HG03097 (cell line): ENCODE measurements around the gene INPP5A.
"Not testable (repeated sequence)": the region's sequence is repeated elsewhere in the genome, so short reads cannot be mapped to it uniquely, and the experiment has no call there.

Source experiments
- ATAC-seq: cut with Tn5 transposase; IDR thresholded peaks from one replicate; pipeline ENCODE4 v1.9.1; 2021; ENCODE audit not compliant: unreplicated experiment, low FRiP score

Gene INPP5A

DNA sequence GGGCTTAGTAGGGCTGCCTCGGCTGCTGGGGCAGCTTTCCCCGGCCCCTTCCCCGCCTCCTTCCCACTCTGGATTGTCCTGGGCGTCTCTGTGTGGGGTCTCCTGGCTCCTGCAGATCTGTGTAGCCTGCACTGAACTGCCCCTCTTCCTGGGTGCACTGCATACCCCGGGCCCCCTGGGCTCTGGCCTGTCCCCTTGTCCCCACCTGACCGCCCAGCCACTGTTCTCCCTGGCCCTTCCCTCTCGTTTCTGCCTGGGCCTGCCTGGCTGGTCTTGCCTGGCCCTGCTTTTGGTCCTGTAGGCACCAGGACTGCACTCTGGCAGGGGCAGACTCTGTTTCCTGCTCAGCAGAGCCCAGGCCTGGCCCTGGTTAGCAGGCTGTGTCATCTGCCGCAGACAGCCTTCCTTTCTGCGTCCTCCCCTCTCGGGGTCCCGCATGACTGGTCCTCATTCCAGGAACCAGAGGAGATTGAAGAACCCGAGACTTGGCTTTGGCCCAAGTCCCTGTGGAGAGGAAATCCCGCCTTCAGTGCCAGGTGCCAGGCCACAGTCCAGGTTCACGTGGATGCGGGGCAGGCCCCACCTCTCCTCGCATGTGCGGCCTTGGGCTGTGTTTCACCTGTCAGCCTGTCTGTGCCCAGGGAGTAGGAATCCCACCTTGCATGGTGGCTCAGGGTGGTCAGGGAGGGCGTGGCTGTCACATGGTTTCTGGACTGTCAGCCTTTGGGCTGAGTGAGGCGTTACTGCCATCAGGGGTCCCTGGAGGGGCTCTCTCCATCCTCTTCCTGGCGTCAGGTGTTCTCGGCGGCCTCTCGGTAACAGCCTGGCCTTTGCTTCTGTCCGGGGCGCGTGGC lies 9.2 kb downstream of the INPP5A start:
- ATAC-seq: no peak

DNA sequence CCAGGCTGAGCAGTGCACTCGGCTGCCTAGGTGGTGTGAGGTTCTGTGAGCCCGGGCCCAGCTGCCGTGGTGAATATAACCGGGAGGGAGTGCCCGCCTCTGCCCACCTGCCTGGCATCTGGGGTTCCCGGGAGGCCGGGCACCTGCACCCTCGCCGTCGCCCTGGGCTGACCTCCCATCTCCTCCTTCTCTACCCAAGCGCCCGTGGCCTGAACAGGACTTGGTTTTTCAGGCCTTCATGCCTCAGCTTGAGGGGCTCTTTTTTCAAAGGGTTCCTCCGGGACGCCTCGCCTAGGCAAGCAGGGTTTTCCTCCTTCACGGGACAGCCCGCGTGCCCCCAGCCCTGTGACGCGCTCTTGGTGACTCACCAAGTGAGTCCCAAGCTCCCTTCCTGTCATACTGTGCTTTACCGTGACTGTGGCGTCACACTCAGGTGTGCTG lies 9.9 kb downstream of the INPP5A start:
- ATAC-seq: no peak

DNA sequence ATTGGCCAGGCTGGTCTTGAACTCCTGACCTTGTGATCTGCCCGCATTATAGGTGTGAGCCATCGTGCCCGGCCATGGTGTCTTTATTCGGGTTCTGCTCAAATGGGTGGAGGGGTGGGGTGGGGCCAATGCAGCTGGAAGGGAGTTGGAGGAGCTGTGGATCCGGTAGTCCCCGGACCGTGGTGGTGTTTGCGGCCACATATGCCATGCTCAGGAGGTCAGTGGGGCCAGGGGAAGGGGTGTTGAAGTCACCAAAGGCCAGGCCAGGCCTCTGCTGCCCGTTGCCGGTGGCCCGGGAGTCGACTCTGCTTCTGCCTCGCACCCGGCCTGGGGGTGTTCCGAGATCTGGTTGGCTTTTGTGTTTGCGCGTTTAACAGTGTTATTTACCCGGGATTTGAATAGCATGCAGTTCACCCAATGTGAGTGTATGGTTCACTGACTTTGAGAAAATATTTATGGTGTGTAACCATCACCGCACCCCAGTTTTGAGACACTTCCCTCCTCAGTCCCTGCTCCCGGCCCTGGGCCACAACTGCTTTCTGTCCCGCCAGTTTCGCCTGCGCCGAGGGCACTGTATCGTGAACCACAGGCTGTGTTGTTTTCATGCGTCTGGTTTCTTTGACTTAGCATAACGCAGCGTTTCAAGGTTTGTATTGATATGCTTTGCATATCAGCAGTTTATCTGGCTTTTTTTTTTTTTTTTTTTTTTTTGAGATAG lies 10.7 kb downstream of the INPP5A start:
- no peak for ATAC-seq

DNA sequence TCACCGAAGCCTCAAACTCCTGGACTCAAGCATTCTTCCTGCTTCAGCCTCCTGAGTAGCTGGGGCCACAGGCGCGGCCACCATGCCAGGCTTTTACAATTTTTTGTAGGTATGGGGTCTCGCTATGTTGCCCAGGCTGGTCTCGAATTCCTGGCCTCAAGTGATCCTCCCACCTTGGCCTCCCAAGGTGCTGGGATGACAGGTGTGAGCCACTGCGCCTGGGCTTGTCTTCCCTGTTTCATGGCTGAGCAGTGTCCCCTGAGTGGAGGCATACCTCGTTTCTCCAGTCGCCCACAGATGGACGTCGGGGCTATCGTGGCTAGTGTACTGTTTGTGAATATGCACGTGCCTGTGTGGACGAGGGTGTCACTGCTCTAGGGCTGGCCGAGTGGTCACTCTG lies 11.3 kb downstream of the INPP5A start:
- ATAC-seq: no peak

DNA sequence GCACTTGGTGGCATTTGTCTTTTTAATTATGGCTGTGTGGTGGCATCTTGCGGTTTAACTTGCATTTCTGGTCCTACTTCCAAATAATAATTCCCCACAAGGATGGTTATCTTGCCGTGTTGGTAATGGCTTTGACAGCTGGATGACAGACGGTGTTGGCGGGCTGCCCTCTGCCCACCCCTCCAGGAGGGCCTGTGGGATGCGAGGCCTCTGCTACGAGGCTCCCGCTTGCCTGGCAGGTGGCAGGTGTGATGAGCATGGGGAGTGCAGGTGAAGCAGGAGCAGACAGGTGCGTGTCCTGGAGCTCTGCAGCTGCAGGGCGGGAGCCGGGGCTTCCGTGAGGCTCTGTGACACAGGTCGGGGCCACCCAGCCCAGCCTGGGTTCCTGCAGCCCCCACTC lies 11.8 kb downstream of the INPP5A start:
- no peak for ATAC-seq

DNA sequence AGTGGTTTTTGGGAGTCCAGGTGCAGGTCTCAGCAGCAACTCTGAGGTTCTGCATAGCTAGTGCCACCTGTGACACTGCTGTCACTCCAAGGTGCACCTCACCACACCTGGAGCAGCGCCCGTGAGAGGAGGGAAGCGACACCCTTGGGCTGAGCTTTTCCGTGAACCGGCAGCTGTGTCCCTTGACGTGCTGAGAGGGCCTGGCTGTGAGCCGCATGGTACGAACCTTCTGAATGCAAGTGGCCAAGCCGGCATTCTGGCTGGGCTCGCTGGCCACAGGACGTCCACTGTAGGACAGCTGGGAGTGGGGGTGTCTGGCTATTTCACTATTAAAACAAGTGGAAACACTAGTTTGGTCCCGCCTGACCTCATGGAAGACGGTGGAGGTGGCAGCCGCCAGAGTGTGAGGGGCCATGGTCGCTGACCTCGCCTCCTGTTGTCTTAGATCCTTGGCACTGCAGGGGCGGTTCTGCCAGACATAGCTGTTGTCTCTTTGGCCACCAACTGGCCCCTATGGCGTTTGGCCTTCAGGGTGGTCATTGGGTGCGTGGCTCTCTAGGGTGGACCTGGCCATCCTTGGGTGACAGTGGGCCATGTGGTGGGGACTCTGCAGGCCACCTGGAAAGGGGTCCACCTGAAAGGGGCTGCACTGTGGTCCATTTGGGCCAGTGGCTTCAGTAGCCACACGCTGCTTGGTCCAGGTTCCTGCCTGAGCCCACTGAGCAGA lies 12.9 kb downstream of the INPP5A start:
- ATAC-seq: no peak

DNA sequence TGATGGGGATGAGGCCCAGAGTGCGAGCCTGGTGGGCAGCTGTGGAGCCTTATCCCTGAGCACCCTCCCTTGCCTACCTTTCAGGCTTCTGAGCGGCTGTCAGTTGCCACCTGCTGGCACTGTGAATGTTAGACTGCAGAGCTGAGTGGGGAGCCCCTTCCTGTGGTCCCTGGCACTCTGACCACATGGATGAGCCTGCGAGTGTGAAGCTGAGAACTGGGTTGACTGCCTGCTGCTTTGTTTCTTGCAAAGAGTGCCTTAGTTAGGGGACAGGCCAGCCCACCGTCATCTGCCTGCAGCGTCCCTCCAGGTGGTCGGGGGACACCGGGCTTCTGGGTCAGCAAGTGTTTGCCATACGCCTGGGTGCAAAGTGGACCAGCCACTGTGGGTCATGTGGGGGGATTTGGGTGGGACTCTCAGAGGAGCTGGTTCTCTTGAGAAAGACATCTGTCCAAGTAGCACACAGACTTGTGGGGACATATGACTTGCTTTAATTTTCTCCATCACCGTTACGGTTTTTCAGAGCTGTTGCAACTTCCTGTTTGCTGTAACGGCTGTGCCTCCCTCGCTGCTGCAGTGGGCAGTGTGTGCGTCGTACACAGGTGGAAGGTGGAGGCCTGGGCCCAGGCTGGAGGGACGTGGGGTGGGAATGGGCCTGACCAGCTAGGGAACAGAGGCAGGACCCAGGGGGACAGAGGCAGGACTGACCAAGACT lies 13.7 kb downstream of the INPP5A start:
- ATAC-seq: peak; percentile 35

DNA sequence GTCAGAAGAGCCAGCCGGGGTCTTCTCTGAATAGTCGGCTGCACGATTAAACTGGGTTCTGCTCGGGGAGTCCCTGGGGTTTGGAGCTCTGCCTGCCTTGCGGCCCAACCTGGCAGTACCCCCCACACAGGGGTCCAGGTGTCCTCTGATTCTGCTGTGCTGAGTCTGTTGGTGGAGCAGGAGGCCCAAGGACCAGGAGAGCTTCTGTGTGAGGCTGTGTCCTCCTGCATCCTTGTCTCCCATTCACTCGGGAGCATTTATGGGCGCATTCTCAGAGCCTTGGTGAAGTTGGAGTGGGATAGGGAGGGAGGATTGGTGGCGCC lies 14.2 kb downstream of the INPP5A start:
- ATAC-seq: no peak

DNA sequence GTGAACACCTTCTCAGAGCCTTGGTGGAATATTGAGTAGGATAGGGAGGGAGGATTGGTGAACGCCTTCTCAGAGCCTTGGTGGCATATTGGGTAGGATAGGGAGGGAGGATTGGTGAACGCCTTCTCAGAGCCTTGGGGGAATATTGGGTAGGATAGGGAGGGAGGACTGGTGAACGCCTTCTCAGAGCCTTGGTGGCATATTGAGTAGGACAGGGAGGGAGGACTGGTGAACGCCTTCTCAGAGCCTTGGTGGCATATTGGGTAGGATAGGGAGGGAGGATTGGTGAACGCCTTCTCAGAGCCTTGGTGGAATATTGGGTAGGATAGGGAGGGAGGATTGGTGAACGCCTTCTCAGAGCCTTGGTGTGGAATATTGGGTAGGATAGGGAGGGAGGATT lies 15.0 kb downstream of the INPP5A start:
- not testable (repeated sequence) for ATAC-seq

DNA sequence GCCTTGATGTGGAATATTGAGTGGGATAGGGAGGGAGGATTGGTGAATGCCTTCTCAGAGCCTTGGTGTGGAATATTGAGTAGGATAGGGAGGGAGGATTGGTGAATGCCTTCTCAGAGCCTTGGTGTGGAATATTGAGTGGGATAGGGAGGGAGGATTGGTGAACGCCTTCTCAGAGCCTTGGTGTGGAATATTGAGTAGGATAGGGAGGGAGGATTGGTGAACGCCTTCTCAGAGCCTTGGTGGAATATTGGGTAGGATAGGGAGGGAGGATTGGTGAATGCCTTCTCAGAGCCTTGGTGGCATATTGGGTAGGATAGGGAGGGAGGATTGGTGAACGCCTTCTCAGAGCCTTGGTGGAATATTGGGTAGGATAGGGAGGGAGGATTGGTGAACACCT lies 16.0 kb downstream of the INPP5A start:
- not testable (repeated sequence) for ATAC-seq

DNA sequence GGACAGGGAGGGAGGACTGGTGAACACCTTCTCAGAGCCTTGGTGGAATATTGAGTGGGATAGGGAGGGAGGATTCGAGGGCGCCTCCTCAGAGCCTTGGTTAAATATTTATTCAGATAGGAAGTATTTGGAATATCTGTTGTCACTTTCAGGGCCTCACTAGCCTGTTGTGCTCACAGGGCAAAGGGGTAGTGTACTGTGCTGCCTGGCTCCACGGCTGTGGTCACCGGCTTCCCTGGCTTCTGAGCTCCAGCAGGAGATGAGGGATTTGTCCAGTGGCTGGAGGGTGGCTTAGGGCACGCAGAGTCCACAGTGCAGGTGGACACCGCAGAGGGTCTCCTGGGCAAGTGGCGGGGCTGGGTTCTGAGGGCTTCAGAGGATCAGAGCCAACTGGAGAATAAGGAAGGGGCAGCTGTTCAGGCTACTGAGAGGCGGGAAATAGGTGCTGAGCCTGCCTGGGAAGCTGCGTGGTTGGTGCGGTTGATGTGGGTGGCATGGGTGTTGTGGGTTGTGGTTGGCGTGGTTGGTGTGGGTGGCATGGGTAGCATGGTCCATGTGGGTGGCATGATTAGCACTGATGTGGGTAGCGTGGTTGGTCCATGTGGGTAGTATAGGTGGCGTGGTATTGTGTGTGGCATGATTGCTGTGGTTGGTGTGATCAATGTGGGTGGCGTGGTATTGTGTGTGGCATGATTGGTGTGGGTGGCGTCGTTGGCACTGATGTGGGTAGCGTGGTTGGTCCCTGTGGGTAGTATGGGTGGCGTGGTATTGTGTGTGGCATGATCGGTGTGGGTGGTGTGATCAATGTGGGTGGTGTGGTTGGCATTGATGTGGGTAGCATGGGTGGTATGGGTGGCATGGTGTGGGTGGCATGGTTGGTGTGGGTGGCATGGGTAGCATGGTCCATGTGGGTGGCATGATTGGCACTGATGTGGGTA lies 16.7 kb downstream of the INPP5A start:
- no peak for ATAC-seq

DNA sequence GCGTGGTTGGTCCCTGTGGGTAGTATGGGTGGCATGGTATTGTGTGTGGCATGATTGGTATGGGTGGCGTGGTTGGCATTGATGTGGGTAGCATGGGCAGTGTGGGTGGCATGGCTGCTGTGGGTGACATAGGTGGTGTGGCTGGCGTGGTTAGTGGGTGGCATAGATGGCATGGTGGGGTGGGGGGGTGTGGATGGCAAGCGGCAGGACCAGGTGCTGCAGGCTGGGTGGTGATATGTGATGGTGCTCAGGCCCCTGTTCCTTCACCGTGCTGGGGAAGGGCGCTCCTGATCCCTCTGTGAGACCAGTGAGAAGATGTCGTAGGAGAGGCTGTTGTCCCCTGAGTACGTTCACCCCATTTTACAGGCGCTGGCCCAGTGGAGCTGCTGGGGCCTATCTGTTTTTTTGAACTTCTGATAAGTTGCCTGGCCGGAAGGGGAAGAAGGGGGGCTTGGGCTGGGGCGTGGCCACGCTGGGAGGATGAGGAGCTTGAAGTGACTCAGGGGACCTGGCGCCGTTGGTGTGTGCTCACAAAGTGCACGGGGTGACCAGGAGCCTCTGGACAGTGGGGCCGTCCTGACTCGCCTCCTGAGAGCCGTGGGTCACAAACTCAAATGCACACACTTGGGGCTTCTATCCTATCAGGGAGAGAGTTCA lies 17.5 kb downstream of the INPP5A start:
- no peak for ATAC-seq

DNA sequence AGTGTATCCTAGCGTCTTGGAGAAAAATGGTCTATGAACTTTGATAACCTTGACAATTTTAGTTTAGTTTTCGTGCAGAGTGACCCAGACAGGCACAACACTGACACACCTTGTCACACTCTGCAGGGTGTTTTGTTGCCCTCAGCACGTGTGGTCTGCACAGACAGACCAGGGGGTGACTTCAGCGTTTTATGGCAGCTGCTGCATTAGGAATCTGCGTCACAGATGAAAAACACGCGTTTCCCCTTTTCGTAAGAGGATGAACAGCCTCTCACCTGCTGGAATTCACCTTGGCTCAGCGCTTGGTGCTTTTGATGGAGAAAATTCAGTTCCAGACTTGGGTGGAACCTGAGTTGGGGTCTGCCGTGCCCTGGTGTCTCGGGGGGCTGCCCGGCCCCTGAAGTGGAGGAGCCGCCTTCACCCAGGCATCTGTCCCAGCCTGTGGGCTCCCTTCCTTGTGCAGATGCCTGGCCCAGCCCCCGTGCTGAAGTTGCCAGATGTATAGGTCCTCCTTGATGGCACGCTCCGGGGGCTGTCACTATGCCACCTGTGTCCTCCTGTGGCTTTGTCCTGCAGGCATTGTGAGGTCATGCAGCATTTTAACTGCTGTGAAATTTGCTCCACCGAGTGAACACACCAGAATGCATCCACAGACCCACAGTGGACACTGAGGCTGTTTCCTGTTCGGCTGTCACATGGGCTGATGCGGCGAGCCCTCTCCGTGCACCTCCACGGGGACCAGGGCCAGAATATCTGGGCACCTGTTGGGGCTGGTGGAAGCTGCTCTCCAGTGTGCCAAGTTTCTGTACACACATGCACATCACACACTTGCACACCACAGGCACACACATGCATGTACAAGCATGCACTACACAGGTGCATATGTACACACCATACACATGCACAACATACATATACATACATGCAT lies 18.3 kb downstream of the INPP5A start:
- no peak for ATAC-seq

DNA sequence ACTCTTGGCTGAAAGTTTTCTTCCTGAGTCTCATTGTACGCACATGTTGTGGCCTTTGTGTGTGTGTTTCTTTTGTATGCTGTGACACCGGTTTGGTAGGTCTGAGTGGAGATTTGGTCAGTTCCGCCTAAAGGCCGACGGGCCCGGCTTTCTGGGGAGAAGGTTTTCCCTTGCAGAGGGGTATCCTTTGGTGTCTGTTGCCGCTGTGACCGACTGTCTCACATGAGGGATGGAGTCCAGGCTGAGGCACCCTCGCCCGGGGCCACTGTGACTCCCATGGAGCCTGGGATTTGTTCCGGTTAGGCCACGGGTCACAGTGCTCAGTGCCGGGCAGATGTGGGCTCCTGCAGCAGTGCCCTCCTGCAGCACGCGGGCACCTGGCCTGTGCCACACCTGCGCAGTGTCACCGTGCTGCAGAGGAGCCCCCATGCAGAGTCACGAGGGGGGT lies 19.4 kb downstream of the INPP5A start:
- ATAC-seq: no peak

DNA sequence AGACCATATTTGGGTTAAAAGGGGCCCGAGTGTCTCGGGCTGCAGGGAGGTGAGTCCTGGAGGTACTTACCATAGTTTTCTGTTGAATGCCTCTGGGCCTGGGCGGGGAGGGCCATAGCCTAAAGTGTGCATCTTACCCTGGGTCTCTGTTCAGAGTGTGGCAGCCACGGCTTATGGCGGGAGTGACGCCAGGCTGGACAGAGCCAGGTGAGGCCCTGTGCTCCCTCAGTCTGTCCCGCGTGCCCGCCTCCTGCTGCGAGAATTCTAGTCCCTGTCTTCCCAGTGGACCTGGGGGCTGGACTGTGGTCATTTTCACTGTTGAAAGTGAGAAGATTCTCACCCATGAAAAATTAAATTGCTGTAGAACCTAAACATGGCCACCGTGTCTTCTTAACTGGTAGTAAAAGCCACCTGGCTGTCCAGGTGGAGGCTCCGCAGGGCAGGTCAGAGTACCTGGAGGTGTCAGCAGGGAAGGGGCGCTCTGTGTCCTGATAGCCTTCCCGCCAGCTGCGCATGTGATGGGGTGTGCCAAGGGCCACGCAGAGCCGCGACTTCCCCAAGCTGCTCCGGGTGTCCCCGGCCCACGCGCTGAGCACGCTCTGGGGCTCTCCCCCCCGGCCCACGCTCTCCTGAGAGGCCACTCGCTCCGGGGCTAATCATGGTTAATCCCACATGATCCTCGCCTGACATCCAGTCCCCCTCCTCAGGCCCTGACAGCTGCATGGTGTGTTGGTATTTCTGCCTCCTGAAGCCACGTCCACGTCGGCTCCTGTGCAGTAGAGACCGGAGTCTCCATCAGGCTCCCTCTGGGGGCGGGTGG lies 20.3 kb downstream of the INPP5A start:
- ATAC-seq: no peak

DNA sequence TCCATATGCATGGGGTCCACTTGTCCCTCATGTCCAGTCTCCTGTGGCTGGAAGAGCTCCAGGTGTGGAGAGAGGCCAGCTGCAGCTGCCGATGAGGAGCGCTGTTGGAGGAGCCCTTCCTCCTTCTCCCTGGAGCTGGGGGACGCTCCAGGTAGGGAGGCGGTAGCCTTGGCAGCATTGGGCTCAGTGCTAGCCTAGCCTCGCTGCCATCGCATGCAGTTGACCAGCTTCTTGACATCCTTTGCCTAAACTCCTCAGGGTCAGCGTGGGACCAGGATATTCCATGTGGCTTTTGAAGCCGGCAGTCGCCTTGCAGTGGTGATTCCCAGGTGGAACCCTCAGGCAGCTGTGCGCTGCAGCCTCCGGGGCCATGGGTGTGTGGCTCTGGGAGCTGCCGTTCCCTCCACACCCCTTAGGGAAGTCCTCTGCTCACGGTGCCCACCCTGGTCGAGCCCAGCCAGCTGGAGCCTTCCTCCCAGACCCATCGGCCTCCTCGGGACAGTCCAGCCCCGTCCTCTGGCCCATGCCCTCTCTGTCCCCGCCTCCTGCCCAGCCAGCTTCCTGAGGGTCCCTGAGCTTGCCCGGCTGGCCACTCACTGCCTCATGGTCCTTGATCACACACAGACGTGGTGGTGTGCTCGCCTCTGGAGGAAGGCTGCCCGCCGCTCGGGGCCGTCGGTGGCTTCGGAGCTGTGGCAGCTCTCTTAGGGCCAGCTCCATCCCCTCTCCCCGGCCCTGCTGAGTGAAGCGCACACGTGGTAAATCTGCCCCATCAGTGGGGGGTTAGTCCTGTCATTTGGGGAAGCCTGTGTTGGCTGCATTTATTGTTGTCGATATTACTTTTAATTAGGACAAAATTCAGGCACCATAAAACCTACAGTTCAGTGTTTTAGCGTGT lies 21.2 kb downstream of the INPP5A start:
- no peak for ATAC-seq
